Activated gamma-delta T cell treated with Interleukin-2 at 50 U/mL for 16 hours (primary cell): ENCODE data around the gene EMX2.

Experiments
- DNase-seq: peaks from one replicate; pipeline ENCODE4 v3.0.0-alpha.2; 2020

Gene EMX2

DNA sequence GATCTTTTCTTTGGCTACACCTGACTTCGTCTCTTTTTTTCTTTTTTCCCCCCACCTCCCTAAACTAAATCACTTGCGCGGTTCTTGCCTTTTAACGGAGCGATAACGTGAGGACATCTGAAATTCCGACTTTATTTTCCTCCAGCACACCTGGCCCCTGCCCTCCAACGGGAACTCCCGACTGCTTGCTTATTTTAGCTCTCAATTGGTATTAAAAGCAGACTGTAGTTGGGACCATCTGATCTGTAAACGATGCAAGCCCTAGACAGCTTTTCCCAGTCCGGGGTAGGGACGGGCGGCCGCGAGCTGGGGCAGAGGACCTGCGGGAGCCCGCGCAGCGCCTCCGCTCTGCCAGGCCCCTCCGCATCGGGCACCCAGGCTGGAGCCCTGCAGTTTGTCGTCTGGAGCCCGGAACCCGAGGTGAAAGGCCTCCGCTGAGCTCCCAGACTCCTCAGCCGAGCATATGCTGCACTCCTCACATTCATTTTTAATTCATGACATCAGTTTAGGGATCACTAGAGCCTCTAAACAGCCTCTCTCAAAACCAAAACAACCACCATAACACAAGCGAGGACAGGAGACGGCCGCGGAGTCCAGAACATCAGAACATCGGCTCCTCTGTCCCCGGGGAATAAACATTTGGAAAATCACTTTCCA lies 10.0 kb upstream of the EMX2 start:
- DNase-seq, result no peak

DNA sequence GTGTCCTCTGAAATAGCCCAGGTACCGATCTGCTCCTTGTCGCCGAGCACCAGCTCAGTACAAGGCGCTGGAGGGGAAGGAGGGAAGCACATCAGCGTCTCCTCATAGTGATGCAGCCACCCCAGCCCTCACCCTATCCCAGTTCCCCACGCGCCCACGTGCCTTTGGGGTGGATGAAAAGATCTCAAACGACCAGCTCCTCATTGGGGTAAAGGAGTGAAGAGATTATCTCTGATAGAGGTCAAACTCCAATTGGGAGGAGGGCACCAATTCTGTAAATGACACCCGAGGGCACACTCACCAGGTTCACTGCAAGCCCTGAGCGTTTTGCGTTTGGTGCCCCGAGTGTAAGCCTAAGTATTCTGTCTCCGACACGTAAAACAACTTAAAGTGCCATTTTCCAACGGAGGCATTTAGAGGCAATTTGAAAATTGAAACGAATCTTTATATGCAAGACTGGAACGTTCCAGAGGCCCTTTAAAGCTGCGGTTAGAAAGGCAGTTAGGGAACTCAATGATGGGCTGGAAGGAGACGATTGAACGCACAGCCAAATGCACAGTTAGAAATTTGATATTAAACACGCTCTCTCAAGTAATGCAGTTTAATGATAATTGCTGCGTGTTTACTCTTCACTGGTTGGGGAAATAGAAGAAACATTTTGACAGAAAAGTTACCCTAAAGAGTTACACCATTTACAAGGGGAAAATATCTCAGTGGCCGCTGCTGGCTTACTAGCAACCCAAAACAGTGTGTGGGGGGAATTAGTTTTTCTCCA lies 8.9 kb upstream of the EMX2 start:
- DNase-seq, result no peak

DNA sequence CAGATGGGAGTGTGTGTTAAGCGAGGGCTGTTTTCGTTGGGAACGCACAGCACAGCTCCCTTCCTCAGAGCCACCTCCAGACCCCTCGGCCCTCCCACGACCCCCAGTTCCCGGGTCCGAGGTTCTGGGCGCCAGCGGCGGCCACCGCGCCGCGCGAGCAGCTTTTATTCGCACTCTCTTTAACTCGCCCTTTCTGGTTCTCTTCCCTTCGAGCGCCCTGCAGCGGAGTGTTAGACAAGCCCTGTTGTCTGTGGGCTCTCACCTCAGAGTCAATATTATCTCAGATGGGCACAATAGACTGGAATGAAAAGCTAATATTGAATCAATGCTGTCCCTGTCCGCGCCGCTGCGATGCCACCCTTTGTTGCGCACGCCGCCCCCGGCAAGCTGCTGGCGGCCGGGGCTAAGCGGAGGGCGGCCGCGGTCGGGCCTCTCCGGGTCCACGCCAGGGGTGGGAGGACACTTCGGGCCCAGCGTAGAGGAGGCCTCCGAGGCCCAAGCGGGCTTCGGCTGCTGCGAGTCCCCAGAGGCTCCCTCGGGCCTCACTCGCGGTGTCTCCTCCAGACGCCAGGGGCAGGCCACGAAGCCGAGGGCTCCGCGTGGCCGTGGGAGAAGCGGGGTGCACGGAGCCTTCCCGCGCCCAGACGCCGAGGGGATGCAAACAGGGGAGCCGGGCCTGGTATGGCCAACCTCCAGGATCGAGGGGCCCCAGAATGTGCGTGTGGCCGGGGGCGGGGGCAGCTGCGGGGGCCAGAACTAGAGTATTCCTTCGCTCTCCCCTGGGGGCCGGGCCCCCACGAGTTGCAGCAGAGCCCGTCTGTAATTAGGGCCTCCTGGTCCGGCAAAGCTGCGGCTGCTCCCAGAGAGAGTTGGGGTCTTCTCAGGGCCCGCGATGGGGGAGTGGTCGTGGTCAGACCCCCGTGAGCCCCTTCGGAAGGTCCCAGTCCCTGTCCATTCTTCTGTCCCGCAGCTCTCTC lies 7.9 kb upstream of the EMX2 start:
- no peak for DNase-seq

DNA sequence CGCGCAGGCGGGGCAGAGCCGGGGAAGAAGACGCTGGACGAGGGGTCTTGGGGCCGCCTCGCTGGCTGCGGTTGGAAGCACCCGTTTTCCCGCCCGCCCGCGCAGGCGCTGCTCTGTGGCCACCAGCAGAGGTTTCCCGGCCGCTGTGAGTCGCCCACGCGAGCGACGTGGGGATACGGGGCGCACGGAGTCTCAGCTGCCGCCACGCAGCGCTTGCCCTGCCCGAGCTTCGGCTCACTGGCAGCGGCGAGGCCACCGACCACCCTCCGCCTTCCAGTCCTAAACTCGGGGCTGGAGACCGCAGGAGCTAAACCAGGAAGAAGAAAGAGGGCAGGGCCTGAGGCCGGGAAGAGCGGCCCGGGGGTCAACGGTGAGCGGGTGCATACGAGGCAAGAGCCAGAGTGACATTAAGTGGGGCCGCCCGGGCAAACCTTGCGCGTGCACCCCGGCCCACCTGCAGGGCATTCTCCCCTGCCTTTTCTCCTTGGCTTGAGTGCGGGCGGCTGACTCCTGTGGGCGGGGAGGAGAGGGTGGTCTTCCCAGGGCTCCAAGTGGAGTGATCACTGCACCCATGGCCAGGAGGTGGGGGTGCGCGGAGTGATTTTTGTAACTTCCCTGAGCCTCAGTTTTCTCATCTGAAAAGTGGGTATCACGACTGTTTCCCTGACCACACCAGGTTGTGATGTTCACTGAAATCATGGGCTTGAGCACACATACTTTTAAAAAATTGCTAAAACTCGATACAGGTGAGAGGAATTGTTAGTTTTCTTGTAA lies 7.1 kb upstream of the EMX2 start:
- DNase-seq, result no peak

DNA sequence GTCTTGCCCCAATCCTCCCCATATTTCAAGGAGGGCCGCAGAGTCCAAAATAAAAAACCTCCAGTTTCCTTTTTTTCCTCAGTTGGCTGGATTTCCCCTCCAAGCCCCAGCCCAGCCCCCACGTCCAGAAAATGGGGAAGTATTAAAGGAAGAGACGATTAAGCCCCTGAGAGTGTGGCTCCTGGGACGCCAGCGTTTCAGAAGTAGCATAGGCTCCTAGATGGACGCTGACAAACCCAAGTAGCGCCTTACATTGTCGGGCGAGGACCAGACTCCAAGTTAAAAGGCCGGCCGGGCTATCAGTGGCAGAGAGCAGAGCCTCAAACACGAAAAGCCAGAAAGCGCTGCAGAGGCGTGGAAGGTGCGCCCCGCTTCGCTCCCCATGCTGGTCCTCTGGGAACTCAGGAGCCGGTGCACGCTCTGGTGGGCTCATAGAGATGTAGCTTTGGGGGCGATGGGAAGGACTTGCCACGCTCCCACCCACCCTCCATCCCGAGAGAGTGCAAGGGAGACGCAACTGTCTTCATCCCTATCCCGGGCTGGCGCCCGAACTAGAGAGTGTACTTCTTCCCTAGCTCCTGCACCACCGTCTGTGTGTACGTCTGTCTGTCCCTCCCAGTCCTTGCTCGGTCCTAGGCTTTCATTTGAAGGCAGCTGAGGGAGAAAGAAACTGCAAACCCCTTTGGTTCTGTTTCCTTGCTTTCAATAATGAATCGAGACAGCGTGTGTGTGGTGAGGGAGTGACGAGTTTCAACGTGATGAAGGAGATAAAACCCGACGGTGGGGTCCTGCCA lies 6.3 kb upstream of the EMX2 start:
- no peak for DNase-seq

DNA sequence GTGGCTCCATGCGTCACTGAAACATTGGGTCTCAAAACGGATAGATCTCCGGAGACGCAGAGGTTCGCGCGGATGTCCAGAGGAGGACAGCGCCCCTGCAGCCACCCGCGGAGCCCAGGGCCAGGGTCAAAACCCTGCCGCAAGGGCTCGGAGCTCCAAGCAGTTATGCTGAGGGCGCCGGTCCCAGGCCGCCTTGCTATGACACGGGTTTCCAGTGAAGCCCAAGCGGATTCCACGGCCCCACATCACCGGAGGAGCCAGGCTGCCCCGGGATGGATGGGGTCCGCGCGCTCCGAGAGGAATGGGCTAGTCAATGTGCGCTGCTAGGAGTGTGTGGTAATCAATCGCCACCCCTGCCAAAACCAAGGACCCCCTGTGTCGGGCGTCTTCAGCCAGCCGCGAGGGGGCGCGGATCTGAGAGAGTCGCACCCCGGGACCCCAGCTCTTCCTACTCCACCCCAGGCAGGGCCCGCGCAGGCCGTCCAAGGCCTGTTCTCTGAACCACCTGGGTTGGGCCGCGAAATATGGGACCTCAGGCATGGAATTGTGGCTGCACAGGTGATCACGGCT lies 5.6 kb upstream of the EMX2 start:
- no peak for DNase-seq

DNA sequence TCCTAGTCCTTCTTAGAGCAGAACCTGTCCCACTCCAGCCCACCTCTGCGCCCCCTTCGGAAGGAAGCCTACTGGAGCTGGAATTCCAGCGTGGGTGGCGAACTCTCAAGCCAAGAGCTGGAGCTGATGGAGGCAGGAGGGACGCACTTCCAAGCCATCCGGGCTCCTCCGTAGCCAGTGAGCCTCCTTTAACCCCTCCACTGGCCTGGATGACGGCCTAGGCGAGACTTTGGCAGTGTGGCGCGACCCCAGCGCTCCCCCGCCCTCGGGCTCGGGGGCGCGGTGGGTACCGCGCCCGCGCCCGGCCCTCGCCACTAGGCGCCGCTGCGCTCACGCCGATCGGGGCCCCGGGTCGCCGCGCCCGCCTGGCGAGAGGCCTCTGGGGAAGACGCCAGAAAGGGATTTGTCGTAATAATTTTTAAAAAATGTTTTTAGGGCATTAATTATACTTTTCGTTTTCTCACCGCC lies 5.1 kb upstream of the EMX2 start:
- DNase-seq, result no peak

DNA sequence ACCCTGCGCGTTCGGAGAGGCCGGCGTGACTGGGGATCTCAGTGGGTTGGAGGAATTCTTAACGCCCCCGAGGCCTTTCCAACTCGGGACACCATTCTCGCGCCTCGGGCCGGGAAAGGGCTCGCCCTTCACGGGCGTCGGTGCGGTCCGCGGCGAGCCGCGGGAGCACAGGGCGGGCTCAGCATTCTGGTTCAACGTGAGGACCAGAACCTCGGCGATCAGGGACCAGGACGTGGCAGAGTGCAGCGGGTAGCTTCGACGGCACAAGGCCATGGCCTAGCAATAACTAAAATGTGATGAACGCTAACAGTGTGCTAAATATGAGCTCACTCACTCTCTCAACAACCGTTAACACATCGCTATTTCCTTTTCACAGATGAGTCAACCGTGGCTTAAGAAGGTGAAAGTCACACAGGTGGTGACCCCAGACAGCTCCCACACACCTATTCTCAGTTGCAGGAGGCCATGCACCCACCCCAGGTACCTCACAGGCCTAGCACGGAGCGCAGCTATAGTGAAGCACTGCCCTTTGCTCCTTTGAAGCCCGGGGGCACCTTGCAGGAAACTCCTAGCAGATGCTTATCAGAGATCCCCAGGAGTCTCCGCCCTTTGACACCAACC lies 4.5 kb upstream of the EMX2 start:
- no peak for DNase-seq

DNA sequence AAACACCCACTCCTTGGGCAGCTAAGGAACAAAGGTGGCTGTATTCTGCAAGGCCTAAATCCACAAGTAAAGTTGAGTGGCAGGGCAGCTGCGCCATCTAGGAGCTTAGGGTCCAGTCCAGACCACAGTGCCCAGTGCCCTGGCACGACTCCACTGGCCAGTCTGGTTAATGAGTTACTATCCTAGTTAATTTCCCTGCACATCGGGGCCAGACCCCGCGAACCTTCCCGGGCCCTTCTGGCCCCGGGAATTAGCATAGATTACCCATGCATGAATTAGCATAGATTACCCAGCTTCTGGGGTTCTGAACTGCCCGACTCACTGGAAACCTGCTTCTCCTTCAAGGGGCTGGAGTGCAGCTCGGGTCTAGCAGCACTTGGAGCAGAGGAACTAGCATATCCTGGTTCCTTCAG lies 3.2 kb upstream of the EMX2 start:
- no peak for DNase-seq

DNA sequence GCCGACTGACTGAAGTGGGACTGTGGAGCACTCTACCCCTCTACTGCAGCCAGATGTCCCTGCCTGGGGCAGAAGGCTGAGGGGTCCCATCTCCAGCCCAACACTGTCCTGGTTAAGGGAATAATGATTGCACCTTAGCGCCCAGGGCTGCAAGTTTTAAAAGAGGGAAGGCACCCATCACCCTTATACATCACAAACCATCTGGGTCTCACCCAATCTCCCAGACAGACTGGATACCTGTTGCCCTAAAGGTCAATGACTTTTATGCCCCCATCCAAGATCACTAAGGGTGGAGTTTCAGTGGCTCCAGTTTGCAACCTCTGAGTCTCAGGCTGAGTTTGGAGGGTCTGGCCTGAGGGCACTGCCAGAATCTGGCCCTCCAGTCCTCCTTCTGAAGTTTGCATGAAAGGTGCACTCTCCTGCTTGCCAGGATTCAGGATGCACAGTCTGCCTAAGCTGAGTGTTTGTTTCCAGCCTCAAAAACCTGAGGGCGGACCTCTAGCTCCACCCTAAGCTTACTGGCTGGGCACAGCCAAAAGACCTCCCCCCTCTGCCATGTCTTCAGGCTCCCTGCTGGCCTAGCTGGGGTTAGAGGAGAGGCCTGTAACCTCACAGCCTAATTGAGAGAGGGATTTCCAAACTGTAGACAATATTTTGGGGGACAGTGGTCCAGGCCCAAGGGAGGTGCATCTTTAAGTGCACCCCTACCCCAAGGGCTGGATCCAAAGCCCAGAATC lies 2.5 kb upstream of the EMX2 start:
- no peak for DNase-seq

DNA sequence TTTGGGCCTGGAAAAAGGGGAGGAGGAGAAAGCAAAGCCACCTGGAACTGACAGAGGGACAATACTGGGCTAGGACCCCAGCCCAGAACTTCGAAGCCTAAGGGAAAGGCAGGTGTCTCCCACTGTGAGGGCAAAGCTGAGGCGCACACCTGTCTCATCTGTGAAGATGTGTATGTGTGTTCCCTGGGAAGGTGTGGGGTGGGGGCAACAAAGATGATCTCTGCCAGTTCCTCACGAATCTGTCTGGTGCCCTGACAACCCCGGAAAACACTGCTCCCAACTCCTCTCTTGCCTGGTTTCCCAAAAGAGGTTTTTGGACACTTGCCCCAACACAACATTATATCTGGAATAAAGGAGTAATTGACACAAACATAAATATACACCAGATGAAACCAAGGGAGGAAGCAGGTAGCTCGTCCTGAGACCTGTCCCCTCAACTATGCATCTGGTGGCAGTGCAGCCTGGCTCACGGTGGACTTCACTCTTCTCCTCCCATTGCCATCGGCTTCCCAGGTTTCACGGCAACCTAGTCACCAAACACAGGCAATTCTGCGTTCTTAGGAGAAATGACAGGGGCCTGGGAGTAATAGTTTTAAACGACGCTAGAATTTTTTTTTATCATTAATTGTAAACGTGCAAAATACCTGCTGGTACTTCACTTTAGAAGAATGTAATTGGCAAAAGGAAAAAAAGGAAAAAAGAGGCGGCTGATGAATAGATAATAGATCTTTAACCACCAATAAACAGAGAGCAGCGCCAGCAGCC lies 1.7 kb upstream of the EMX2 start:
- no peak for DNase-seq

DNA sequence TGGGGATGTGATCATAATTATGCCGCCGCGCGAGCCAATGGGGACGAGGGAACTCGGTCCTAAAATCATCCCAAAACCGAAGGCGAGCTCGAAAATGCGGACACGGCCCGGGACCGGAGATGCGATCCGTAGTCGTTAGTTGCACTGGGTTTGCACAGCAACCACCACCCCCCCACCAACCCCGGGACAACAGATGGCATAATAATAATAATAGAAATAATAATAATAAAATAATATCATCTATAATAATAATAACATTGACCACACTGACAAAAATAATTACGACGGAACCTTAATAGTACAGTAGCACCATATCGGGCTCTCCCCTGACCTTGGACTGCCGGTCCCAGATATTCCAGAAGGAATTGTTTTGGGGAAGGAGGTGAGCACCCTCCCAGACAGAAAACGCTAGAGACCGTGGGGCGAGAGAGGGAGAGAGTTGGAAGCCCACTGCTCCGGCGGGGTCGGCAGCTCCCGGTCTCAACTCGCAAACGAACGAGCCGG lies 1.1 kb upstream of the EMX2 start:
- DNase-seq, result no peak

DNA sequence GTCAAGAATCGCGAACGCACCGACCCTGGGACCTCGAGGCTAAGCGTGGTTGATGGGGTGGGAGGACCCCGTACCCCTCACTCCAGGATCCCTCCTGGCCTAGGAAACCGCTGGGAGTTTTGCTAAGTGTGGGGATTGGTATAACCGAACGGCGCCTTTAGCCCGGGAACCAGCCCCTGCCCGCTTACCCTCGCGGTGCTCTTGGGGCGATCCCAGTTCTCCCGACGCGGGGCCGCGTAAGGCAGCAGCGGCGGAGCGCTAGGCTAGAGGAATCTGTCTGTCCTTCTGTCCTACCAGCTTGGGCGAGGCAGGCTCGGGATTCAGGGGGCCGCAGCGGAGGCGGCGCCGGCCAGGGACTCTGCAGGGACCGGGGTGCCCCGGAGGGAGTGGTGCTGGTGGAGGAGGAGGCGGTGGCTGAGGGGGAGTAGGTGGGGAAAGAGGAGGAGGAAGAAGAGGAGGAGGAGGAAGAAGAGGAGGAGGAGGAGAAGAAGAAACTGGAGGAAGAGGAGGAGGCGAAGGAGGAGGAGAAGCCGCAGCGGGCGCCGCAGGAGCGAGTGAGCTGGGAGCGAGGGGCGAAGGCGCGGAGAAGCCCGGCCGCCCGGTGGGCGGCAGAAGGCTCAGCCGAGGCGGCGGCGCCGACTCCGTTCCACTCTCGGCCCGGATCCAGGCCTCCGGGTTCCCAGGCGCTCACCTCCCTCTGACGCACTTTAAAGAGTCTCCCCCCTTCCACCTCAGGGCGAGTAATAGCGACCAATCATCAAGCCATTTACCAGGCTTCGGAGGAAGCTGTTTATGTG lies 439 bp upstream of the EMX2 start:
- DNase-seq, result no peak

DNA sequence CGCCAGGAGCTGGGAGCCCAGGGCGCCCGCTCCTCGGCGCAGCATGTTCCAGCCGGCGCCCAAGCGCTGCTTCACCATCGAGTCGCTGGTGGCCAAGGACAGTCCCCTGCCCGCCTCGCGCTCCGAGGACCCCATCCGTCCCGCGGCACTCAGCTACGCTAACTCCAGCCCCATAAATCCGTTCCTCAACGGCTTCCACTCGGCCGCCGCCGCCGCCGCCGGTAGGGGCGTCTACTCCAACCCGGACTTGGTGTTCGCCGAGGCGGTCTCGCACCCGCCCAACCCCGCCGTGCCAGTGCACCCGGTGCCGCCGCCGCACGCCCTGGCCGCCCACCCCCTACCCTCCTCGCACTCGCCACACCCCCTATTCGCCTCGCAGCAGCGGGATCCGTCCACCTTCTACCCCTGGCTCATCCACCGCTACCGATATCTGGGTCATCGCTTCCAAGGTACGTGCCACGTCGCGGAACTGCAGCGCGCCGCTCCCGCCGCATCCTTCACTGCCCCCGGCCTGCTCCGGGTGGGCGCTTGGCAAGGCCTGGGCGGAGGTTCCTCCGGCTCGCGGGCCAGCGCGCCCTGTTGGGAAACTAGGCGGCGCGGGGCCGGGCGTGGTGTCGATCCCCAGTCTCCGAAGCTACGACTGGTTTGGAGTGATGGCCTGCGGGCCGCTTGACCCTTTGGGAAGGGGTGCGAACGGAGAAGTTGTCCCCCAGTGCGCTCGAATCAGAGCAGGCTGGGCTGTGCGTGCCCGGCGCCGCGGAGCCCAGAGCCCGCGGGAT lies 868 bp downstream of the EMX2 start:
- DNase-seq, result no peak

DNA sequence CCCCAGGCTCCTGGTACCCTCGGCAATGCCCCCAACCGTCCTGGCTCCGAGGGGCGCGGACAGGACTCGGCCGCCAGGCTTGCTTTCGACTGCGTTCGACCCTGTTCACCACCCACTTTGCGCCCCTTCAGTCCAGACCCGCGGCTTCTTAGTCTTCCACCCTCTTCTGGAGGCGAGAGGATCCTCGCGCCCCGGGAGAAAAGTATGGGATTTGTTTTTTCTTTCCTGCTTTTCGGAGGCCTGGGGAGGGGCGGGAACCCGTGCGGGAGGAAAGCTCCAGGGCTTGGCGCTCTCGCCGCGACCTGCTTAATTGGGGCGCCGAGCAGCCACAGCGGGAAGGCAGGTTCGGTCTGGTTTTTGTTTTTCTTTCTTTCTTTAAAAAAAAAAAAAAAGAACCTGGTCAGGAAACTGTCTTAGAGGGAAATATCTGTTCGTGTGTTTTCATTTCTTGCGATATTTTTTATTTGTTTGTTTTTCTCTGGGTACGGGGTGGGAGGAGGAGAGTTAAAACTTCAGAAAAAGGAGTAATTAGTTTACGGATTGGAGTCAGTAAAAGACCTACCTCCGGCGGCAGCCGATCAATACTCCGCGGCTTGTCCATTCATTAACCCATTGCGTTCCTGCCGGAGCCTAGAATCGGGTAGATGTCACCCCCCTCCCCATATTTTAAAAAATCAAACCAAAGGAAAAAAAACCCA lies 1.6 kb downstream of the EMX2 start:
- no peak for DNase-seq

DNA sequence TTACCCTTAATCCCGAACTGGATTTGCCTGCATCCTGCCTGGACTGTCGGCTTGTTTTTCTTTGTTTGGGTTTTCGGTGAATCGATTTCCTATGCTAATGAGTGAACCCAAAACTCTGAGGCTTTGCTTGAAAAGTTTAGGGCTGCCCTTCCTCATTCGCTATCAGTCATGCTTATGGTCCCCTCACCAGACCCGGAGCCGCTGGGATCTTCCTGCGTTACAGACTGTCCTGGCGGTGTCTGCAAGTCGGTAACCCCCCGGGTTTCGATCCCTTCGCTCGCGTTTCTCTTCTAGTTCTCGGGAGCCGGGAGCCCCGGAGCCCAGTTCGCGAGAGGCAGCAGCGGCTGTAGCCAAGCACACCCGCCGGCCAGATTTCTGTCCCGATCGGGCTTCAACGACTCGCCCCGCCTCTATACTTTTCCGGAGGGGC lies 2.2 kb downstream of the EMX2 start:
- DNase-seq, result no peak
